Endothelial cell of umbilical vein (primary cell): ENCODE results near the gene ZBTB7C. TPM values are rescaled to one million over a fixed set of nuclear protein-coding genes. Genes with fewer than 3 reads are reported as not detected.

Experiments
- BruUV-seq: library from RNA; stranded (reverse); fragments of 400-500 nt; replicated peaks from 2 replicates; lab custom pipeline; 2021; lab: Mats Ljungman, UMichigan
- CTCF ChIA-PET: fragments of 300-600, 350-600 bp; sonication (Branson Sonifier 250); formaldehyde crosslinking; loops from one replicate; lab custom pipeline; 2021; ENCODE audit warnings: antibody characterized with exemption, inconsistent platforms; lab: Charles Lee
- POLR2A ChIA-PET: fragments of 300-600, 350-600 bp; sonication (Branson Sonifier 250); formaldehyde crosslinking; loops from one replicate; lab custom pipeline; 2021; ENCODE audit warnings: antibody characterized with exemption, inconsistent platforms; lab: Charles Lee
- DNase-seq: peaks from one replicate; pipeline ENCODE4 v3.0.0-alpha.2; 2011; ENCODE audit warnings: low read depth, low spot score
- FAIRE-seq: peaks from 2 replicates; lab custom pipeline; 2011; peaks lifted over from hg19 to GRCh38; lab: Jason Lieb, UNC
- H2AFZ ChIP-seq: 2 replicates; pipeline ENCODE4 v1.6.0; 2012; ENCODE audit warnings: low read depth, low read length, control low read depth, inconsistent platforms
- H3K27ac ChIP-seq: 2 replicates; pipeline ENCODE4 v1.5.1; 2011; ENCODE audit warnings: low read depth, mild to moderate bottlenecking, control low read depth, low read length, moderate library complexity; ENCODE audit not compliant: insufficient read depth
- H3K27me3 ChIP-seq, 2 experiments: 2 replicates each; pipeline versions ENCODE4 v1.6.0 to v1.6.1; 2011; ENCODE audit warnings: low read length in 2 of 2, mixed read lengths in 1 of 2; ENCODE audit not compliant: control insufficient read depth in 2 of 2, insufficient read depth in 2 of 2
- H3K36me3 ChIP-seq, 2 experiments: 2 replicates in 1 of 2; 3 replicates in 1 of 2; pipeline ENCODE4 v1.5.1; 2011; ENCODE audit warnings: low read length in 2 of 2, mild to moderate bottlenecking in 1 of 2, moderate library complexity in 1 of 2; ENCODE audit not compliant: control insufficient read depth in 2 of 2, insufficient read depth in 2 of 2; ENCODE audit errors: extremely low read depth in 1 of 2
- H3K4me1 ChIP-seq: 3 replicates; pipeline ENCODE4 v1.5.1; 2011; ENCODE audit warnings: mild to moderate bottlenecking, low read length; ENCODE audit not compliant: control insufficient read depth, insufficient read depth; ENCODE audit errors: extremely low read depth
- H3K4me2 ChIP-seq: 2 replicates; pipeline ENCODE4 v1.6.1; 2011; ENCODE audit warnings: low read length, control low read depth, mixed read lengths; ENCODE audit not compliant: insufficient read depth
- H3K4me3 ChIP-seq, 3 experiments: fragments of 200-600 bp in 1 of 3; sonication (generic), shearing (Covaris generic) in 1 of 3; replicated peaks in 1 of 3; 2 replicates each; pipeline ENCODE4 v1.5.1; 2011 to 2016; ENCODE audit warnings: control low read depth in 3 of 3, low read length in 3 of 3, mild to moderate bottlenecking in 2 of 3, inconsistent platforms in 1 of 3, low read depth in 1 of 3, moderate library complexity in 1 of 3; ENCODE audit not compliant: insufficient read depth in 1 of 3
- H3K79me2 ChIP-seq: 2 replicates; pipeline ENCODE4 v1.6.0; 2012; ENCODE audit warnings: low read length, inconsistent platforms; ENCODE audit not compliant: control insufficient read depth, insufficient read depth
- H3K9ac ChIP-seq: replicated peaks from 2 replicates; pipeline ENCODE3; 2011; ENCODE audit warnings: low read length, control low read depth; ENCODE audit not compliant: insufficient read depth; ENCODE audit errors: extremely low read depth
- H3K9me1 ChIP-seq: replicated peaks from 3 replicates; pipeline ENCODE4 v1.6.0; 2011; ENCODE audit warnings: mild to moderate bottlenecking, low read length; ENCODE audit not compliant: control insufficient read depth, insufficient read depth; ENCODE audit errors: extremely low read depth
- H3K9me3 ChIP-seq: replicated peaks from 2 replicates; pipeline ENCODE4 v1.5.1; 2012; ENCODE audit warnings: low read length, inconsistent platforms; ENCODE audit not compliant: control insufficient read depth, insufficient read depth
- H4K20me1 ChIP-seq: replicated peaks from 2 replicates; pipeline ENCODE3; 2011; ENCODE audit warnings: mild to moderate bottlenecking, low read length; ENCODE audit not compliant: control insufficient read depth, insufficient read depth; ENCODE audit errors: extremely low read depth
- EZH2 ChIP-seq: IDR thresholded peaks from 2 replicates; pipeline ENCODE4 v1.6.1; 2012; ENCODE audit warnings: borderline replicate concordance, low read depth, mild to moderate bottlenecking, moderate library complexity, low read length, inconsistent platforms; ENCODE audit not compliant: severe bottlenecking
- dilution Hi-C: fragments of 300-500 bp; cut with MboI; formaldehyde crosslinking; loops from one replicate; pipeline ENCODE4 v1.15.0; 2019; ENCODE audit warnings: low sequenced_read_pairs; ENCODE audit not compliant: extremely low pct_ligation_motif_present
- intact Hi-C: fragments of 100-400 bp; cut with micrococcal nuclease; formaldehyde crosslinking; loops from one replicate; pipeline ENCODE4 v1.10.0; 2022
- polyA plus RNA-seq, 4 experiments: library from polyadenylated mRNA; depleted of rRNA in 3 of 4; stranded (reverse) in 3 of 4; unstranded in 1 of 4; fragments of >200 nt; gene quantifications; 2 replicates each; pipeline versions ENCODE4 v1.2.1 to v1.2.3, GENCODE V29; 2011 to 2012; ENCODE audit warnings: missing spikeins in 1 of 4
- total RNA-seq: library from RNA; stranded (reverse); gene quantifications from 2 replicates; pipeline ENCODE4 v1.2.3, GENCODE V29; 2021
- TF ChIP-seq, protein P1 (sequence below), 2 donors: IDR thresholded peaks; 1 replicate in 1 of 2; 2 replicates in 1 of 2; pipeline ENCODE4 v1.5.1; 2011; ENCODE audit warnings: low read length in 2 of 2, mild to moderate bottlenecking in 2 of 2, moderate library complexity in 2 of 2, control low read depth in 1 of 2, inconsistent platforms in 1 of 2, low read depth in 1 of 2; ENCODE audit not compliant: insufficient read depth in 1 of 2; ENCODE audit errors: extremely low read depth in 1 of 2
- TF ChIP-seq, protein P2 (sequence below): IDR thresholded peaks from 2 replicates; pipeline ENCODE4 v1.6.1; 2011; ENCODE audit not compliant: insufficient read depth, insufficient read length

Gene ZBTB7C
- total and polyA plus RNA-seq, 2 donors (not counting 3 experiments of a cell fraction or from before 2014, with no cell fraction given): not detected

DNA sequence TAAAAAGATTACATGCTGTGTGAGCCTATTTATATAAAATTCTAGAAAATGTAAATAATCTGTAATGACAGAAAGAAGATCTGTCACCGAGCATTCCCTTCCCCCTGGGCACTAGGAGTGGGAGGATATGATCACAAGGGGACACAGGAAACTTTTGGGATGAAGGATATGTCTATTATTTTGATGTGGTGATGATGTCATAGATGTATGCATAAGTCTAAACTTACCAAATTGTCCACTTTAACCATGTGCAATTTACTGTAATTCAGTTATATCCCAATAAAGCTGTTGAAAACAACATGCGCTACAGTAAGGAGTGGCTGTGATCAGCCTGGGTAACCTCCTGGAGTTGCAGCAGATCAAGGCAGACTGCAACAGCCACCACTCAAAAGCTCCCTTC is 148.9 kb downstream of the ZBTB7C start:
- BruUV-seq: no TSS peak
- DNase-seq (no peak), FAIRE-seq (no peak)
- H3K9me1 ChIP-seq: no peaks in the 10 kb centered on the region
- H3K9ac ChIP-seq: no peak overlapping the region
- POLR2A ChIA-PET: no interaction called here
- H3K4me2 ChIP-seq: no peak overlapping the region
- no peaks in the 10 kb centered on the region for H4K20me1 ChIP-seq
- no peaks in the 10 kb centered on the region for H3K27me3 ChIP-seq
- CTCF ChIA-PET: no interaction called here
- no peak overlapping the region for H3K27ac ChIP-seq
- no peak overlapping the region for H2AFZ ChIP-seq
- intact Hi-C loops: no loop called here
- H3K36me3 ChIP-seq: no peaks in the 10 kb centered on the region
- dilution Hi-C loops: no loop called here
- TF ChIP-seq, protein P1, sequence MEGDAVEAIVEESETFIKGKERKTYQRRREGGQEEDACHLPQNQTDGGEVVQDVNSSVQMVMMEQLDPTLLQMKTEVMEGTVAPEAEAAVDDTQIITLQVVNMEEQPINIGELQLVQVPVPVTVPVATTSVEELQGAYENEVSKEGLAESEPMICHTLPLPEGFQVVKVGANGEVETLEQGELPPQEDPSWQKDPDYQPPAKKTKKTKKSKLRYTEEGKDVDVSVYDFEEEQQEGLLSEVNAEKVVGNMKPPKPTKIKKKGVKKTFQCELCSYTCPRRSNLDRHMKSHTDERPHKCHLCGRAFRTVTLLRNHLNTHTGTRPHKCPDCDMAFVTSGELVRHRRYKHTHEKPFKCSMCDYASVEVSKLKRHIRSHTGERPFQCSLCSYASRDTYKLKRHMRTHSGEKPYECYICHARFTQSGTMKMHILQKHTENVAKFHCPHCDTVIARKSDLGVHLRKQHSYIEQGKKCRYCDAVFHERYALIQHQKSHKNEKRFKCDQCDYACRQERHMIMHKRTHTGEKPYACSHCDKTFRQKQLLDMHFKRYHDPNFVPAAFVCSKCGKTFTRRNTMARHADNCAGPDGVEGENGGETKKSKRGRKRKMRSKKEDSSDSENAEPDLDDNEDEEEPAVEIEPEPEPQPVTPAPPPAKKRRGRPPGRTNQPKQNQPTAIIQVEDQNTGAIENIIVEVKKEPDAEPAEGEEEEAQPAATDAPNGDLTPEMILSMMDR (IDR thresholded peaks at IDR 0.05; ENCODE audit: extremely low read depth in 1 of 2, insufficient read depth in 1 of 2, low read depth in 1 of 2, low read length in 2 of 2): no peak
- H3K4me1 ChIP-seq: no peaks in the 10 kb centered on the region
- no peaks in the 10 kb centered on the region for H3K9me3 ChIP-seq
- H3K79me2 ChIP-seq: no peaks in the 10 kb centered on the region
- no peak overlapping the region for H3K4me3 ChIP-seq

DNA sequence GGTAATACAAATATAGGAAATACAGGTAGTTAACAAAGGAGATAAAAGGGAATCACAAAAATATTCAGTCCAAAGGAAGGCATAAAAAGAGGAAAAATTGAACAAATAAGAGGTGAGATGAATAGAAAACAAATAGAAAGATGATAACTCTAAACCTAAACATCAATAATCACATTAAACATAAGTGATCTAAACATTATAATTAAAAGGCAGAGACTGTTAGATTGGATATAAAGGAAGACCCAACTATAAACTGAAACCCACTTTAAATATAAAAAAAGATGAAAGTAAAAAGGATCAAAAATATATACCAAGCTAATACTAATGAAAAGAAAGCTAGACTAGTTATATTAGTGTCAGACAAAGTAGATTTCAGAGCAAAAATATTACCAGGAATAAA is 152.3 kb downstream of the ZBTB7C start:
- H3K9ac ChIP-seq: no peak overlapping the region
- no TSS peak for BruUV-seq
- H3K9me3 ChIP-seq: no peaks in the 10 kb centered on the region
- no peaks in the 10 kb centered on the region for H3K27me3 ChIP-seq
- H3K27ac ChIP-seq: no peak overlapping the region
- dilution Hi-C loops: no loop called here
- no peak for FAIRE-seq
- DNase-seq: no peak
- H3K79me2 ChIP-seq: no peaks in the 10 kb centered on the region
- intact Hi-C loops: no loop called here
- no peak overlapping the region for H2AFZ ChIP-seq
- CTCF ChIA-PET: interaction anchor here (1.5 kb wide), 1 partner anchor 20 kb away, joined by 3 read pairs; no protein-coding TSS in a partner anchor
- no peak for TF ChIP-seq EZH2
- TF ChIP-seq, protein P2, sequence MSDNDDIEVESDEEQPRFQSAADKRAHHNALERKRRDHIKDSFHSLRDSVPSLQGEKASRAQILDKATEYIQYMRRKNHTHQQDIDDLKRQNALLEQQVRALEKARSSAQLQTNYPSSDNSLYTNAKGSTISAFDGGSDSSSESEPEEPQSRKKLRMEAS: no peak
- H3K4me2 ChIP-seq: no peak overlapping the region
- H3K9me1 ChIP-seq: no peaks in the 10 kb centered on the region
- no peaks in the 10 kb centered on the region for H3K4me1 ChIP-seq
- H3K36me3 ChIP-seq: no peaks in the 10 kb centered on the region
- no peaks in the 10 kb centered on the region for H4K20me1 ChIP-seq
- no peak overlapping the region for H3K4me3 ChIP-seq
- POLR2A ChIA-PET: no interaction called here
